HL-60 (cell line): ENCODE data around the gene CACNA1S.

ENCODE experiments used
- GABPA ChIP-seq: IDR thresholded peaks from 2 replicates; pipeline ENCODE4 v1.6.1; 2012; ENCODE audit warnings: low read depth
- POLR2AphosphoS5 ChIP-seq: IDR thresholded peaks from 2 replicates; pipeline ENCODE4 v1.6.1; 2012; ENCODE audit warnings: low read depth
- TF ChIP-seq, protein P1 (sequence below): IDR thresholded peaks from one replicate; pipeline ENCODE4 v1.5.1; 2011; ENCODE audit warnings: low read length, control low read depth, inconsistent platforms; ENCODE audit not compliant: insufficient read depth
- TF ChIP-seq, protein P2 (sequence below): IDR thresholded peaks from 2 replicates; pipeline ENCODE4 v1.6.1; 2012; ENCODE audit warnings: low read depth; ENCODE audit not compliant: insufficient replicate concordance

DNA sequence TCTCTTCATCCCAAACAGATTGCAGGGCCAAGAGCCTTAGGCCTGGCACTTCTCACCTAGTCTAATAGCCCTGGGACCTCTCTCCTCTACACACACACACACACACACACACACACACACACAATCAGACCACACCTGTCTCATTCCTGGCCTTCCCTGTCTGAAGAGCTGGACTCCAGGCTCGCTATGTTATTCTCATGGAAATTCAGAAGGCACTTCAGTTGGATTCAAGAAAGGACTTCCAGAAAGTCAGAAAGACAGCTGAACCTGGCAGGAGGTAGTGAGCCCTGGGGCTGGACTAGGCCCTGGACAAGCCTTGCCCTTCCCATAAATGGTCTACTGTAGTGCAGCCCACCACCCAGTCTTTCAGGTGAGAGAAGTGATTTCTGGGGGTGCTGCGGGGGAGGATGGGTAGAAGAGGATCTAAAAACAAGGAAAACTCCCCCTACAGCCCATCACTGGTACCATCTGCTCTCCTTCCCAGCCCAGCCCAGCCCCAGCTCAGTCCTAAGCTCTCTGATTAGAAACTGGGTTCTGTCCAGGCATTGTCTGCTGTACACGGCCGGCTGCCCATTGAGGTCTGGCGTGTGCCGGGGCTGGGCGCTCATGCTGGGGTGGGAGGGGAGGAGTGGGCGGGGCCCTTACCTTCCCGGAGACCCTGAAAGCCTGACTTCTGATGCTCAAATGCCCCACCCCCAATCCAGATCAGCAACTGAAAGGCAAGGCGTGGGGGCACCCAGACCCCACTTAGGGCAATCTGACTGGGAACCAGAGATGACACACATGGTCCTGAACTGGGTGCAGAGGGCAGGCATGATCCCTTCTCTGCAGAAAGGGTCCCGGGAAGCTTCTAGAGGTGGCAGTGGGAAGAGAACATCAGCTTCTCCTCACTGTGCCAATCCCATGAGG, 91.3 kb downstream of the CACNA1S start:
- TF ChIP-seq, protein P1, sequence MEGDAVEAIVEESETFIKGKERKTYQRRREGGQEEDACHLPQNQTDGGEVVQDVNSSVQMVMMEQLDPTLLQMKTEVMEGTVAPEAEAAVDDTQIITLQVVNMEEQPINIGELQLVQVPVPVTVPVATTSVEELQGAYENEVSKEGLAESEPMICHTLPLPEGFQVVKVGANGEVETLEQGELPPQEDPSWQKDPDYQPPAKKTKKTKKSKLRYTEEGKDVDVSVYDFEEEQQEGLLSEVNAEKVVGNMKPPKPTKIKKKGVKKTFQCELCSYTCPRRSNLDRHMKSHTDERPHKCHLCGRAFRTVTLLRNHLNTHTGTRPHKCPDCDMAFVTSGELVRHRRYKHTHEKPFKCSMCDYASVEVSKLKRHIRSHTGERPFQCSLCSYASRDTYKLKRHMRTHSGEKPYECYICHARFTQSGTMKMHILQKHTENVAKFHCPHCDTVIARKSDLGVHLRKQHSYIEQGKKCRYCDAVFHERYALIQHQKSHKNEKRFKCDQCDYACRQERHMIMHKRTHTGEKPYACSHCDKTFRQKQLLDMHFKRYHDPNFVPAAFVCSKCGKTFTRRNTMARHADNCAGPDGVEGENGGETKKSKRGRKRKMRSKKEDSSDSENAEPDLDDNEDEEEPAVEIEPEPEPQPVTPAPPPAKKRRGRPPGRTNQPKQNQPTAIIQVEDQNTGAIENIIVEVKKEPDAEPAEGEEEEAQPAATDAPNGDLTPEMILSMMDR: no peak
- no peak for TF ChIP-seq POLR2AphosphoS5
- TF ChIP-seq GABPA: no peak
- TF ChIP-seq, protein P2, sequence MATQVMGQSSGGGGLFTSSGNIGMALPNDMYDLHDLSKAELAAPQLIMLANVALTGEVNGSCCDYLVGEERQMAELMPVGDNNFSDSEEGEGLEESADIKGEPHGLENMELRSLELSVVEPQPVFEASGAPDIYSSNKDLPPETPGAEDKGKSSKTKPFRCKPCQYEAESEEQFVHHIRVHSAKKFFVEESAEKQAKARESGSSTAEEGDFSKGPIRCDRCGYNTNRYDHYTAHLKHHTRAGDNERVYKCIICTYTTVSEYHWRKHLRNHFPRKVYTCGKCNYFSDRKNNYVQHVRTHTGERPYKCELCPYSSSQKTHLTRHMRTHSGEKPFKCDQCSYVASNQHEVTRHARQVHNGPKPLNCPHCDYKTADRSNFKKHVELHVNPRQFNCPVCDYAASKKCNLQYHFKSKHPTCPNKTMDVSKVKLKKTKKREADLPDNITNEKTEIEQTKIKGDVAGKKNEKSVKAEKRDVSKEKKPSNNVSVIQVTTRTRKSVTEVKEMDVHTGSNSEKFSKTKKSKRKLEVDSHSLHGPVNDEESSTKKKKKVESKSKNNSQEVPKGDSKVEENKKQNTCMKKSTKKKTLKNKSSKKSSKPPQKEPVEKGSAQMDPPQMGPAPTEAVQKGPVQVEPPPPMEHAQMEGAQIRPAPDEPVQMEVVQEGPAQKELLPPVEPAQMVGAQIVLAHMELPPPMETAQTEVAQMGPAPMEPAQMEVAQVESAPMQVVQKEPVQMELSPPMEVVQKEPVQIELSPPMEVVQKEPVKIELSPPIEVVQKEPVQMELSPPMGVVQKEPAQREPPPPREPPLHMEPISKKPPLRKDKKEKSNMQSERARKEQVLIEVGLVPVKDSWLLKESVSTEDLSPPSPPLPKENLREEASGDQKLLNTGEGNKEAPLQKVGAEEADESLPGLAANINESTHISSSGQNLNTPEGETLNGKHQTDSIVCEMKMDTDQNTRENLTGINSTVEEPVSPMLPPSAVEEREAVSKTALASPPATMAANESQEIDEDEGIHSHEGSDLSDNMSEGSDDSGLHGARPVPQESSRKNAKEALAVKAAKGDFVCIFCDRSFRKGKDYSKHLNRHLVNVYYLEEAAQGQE: no peak
